ENCODE results near the gene NELFE.
"Not testable (repeated sequence)": the region's sequence is repeated elsewhere in the genome, so short reads cannot be mapped to it uniquely, and the experiment has no call there.

GRCh38 chr6:31906727-31907126 is 52.0 kb downstream of the NELFE start:
- not testable (repeated sequence) for TF ChIP-seq CTCF, POLR2A, EP300 (IDR thresholded peaks at IDR 0.05)

Measured in tibial nerve (tissue), 4 donors.